ENCODE data around the gene NR6A1.

Gene NR6A1

GRCh38 chr9:124551472-124552272, 219.4 kb downstream of the NR6A1 start:
- in situ Hi-C loops (cut with MboI; ENCODE audit: low sequenced_read_pairs) = no loop called here

GRCh38 chr9:124550072-124550471, 221.0 kb downstream of the NR6A1 start:
- in situ Hi-C loops (cut with MboI; ENCODE audit: low sequenced_read_pairs) = no loop called here

- in situ Hi-C loops (cut with MboI; ENCODE audit: low sequenced_read_pairs) = no loop called here
Measured at GRCh38 chr9:124549016-124549415, 222.1 kb downstream of the NR6A1 start.

GRCh38 chr9:124544535-124544934, 226.6 kb downstream of the NR6A1 start:
- in situ Hi-C loops (cut with MboI; ENCODE audit: low sequenced_read_pairs) = no loop called here

GRCh38 chr9:124541824-124542223, 229.3 kb downstream of the NR6A1 start:
- in situ Hi-C loops (cut with MboI; ENCODE audit: low sequenced_read_pairs) = no loop called here

- in situ Hi-C loops (cut with MboI; ENCODE audit: low sequenced_read_pairs) = no loop called here
Measured at GRCh38 chr9:124537926-124538325, 233.2 kb downstream of the NR6A1 start.

- in situ Hi-C loops (cut with MboI; ENCODE audit: low sequenced_read_pairs) = no loop called here
Measured at GRCh38 chr9:124535846-124536245, 235.3 kb downstream of the NR6A1 start.

GRCh38 chr9:124532897-124533296, 238.2 kb downstream of the NR6A1 start:
- in situ Hi-C loops (cut with MboI; ENCODE audit: low sequenced_read_pairs) = no loop called here

GRCh38 chr9:124531115-124531514, 240.0 kb downstream of the NR6A1 start:
- in situ Hi-C loops (cut with MboI; ENCODE audit: low sequenced_read_pairs) = no loop called here

- in situ Hi-C loops (cut with MboI; ENCODE audit: low sequenced_read_pairs) = no loop called here
Measured at GRCh38 chr9:124530246-124530645, 240.9 kb downstream of the NR6A1 start.

GRCh38 chr9:124527781-124528180, 243.3 kb downstream of the NR6A1 start:
- in situ Hi-C loops (cut with MboI; ENCODE audit: low sequenced_read_pairs) = no loop called here

- in situ Hi-C loops (cut with MboI; ENCODE audit: low sequenced_read_pairs) = no loop called here
Measured at GRCh38 chr9:124526174-124526573, 244.9 kb downstream of the NR6A1 start.

GRCh38 chr9:124522121-124523098, 248.7 kb downstream of the NR6A1 start:
- in situ Hi-C loops (cut with MboI; ENCODE audit: low sequenced_read_pairs) = no loop called here

- in situ Hi-C loops (cut with MboI; ENCODE audit: low sequenced_read_pairs) = no loop called here
Measured at GRCh38 chr9:124521142-124521541, 250.0 kb downstream of the NR6A1 start.

GRCh38 chr9:124520206-124520596, 250.9 kb downstream of the NR6A1 start:
- in situ Hi-C loops (cut with MboI; ENCODE audit: low sequenced_read_pairs) = no loop called here

- in situ Hi-C loops (cut with MboI; ENCODE audit: low sequenced_read_pairs) = no loop called here
Measured at GRCh38 chr9:124518116-124518515, 253.0 kb downstream of the NR6A1 start.

GRCh38 chr9:124517600-124517999, 253.5 kb downstream of the NR6A1 start:
- in situ Hi-C loops (cut with MboI; ENCODE audit: low sequenced_read_pairs) = no loop called here

GRCh38 chr9:124514874-124515273, 256.2 kb downstream of the NR6A1 start:
- in situ Hi-C loops (cut with MboI; ENCODE audit: low sequenced_read_pairs) = no loop called here

- in situ Hi-C loops (cut with MboI; ENCODE audit: low sequenced_read_pairs) = no loop called here
Measured at GRCh38 chr9:124514125-124514524, 257.0 kb downstream of the NR6A1 start.

GRCh38 chr9:124513376-124513994, 257.6 kb downstream of the NR6A1 start:
- in situ Hi-C loops (cut with MboI; ENCODE audit: low sequenced_read_pairs) = no loop called here

- in situ Hi-C loops (cut with MboI; ENCODE audit: low sequenced_read_pairs) = no loop called here
Measured at GRCh38 chr9:124512806-124513204, 258.3 kb downstream of the NR6A1 start.

Measured in HL-60/S4 treated with retinoic acid at 250 ng/mL for 4 days and 3 days (cell line).